Activated CD8-positive, alpha-beta T cell treated with anti-CD3 and anti-CD28 coated beads for 36 hours (primary cell): Measurements from ENCODE around the gene ECE2. TPM values are rescaled to one million over a fixed set of nuclear protein-coding genes. Genes with fewer than 3 reads are reported as not detected.

Experiments used
- ATAC-seq: fragments of 200-7000 bp; cut with Tn5 transposase; one replicate; pipeline ENCODE4 v1.10.0; 2021; ENCODE audit warnings: mild to moderate bottlenecking, moderate library complexity
- CTCF ChIA-PET: fragments of 350-600 bp; sonication (Branson Sonifier 250); formaldehyde crosslinking; loops from one replicate; lab custom pipeline; 2021; ENCODE audit warnings: antibody characterized with exemption; lab: Charles Lee
- POLR2A ChIA-PET: fragments of 350-600 bp; sonication (Branson Sonifier 250); formaldehyde crosslinking; loops from one replicate; lab custom pipeline; 2021; ENCODE audit warnings: antibody characterized with exemption; lab: Charles Lee
- DNase-seq: peaks from one replicate; pipeline ENCODE4 v3.0.0-alpha.2; 2020
- H3K27ac Mint-ChIP-seq: one replicate; pipeline ENCODE4 v1.8.0; 2021; ENCODE audit warnings: mild to moderate bottlenecking, mixed read lengths
- H3K27me3 Mint-ChIP-seq: one replicate; pipeline ENCODE4 v1.8.0; 2021; ENCODE audit warnings: mixed read lengths
- H3K36me3 Mint-ChIP-seq: one replicate; pipeline ENCODE4 v1.8.0; 2021; ENCODE audit warnings: low read depth, mixed read lengths
- H3K4me1 Mint-ChIP-seq: one replicate; pipeline ENCODE4 v1.8.0; 2021; ENCODE audit warnings: low read depth, mixed read lengths
- H3K4me3 Mint-ChIP-seq: one replicate; pipeline ENCODE4 v1.8.0; 2021; ENCODE audit warnings: mild to moderate bottlenecking, moderate library complexity, mixed read lengths
- H3K9me3 Mint-ChIP-seq: one replicate; pipeline ENCODE4 v1.8.0; 2021; ENCODE audit warnings: mixed read lengths
- CTCF ChIP-seq: fragments of 200-600 bp; IDR thresholded peaks from one replicate; pipeline ENCODE4 v1.8.0; 2022; ENCODE audit warnings: antibody characterized with exemption, mild to moderate bottlenecking
- intact Hi-C: fragments of 100-400 bp; cut with micrococcal nuclease; formaldehyde crosslinking; loops from one replicate; pipeline ENCODE4 v1.10.0; 2022
- total RNA-seq, 2 experiments: library from RNA; stranded (reverse); gene quantifications; one replicate each; pipeline ENCODE4 v1.2.3, GENCODE V29; 2021

ECE2 gene
- total RNA-seq: not detected

GRCh38 chr3:184275961-184276910 is at the start of gene ECE2:
TSS of gene ECE2 (plus strand) at chr3:184276022. CDS start at chr3:184276154, 132 bp downstream.
- Mint-ChIP-seq H3K27ac (no peak within 1 kb of the TSS), H3K27me3 (peaks cover 30% of the 10 kb centered on the region)
- no peak for ATAC-seq

GRCh38 chr3:184227481-184227935 is 48.3 kb upstream of the ECE2 start:
- H3K4me1 Mint-ChIP-seq: peaks cover 11% of the 10 kb centered on the region
- ATAC-seq: peak; percentile 64
- CTCF ChIA-PET: interaction anchor here (0.7 to 5.1 kb wide), 44 partner anchors 10 to 368 kb away, joined by 3 to 67 read pairs (median 6); partner anchors contain the start of genes ABCF3, CAMK2N2 and EEF1AKMT4

More at GRCh38 chr3:184275961-184276910, at the start of gene ECE2:
- Mint-ChIP-seq H3K36me3 (no peaks in the 10 kb centered on the region), H3K4me1 (peaks cover 5% of the 10 kb centered on the region), H3K4me3 (no peak within 1 kb of the TSS), H3K9me3 (no peaks in the 10 kb centered on the region)
- TF ChIP-seq CTCF: no peak
- intact Hi-C loops: no loop called here
- ChIA-PET POLR2A (no interaction called here), CTCF (interaction anchor here (1.4 kb wide), 1 partner anchor 13 kb away, joined by 3 read pairs; no protein-coding TSS in a partner anchor)
- no peak for DNase-seq

GRCh38 chr3:184228376-184229137 is 47.3 kb upstream of the ECE2 start:
- peaks cover 37% of the 10 kb centered on the region for H3K27me3 Mint-ChIP-seq
- ChIA-PET POLR2A (interaction anchor here (1.3 to 3.1 kb wide), 3 partner anchors 12 to 21 kb away, joined by 6 to 9 read pairs (median 6); partner anchors contain the start of gene EEF1AKMT4), CTCF (interaction anchor here (0.8 to 5.1 kb wide), 37 partner anchors 9 to 369 kb away, joined by 3 to 67 read pairs (median 10); partner anchors contain the start of genes ABCF3, CAMK2N2, EEF1AKMT4 and PARL)
- intact Hi-C loops: loop anchor here (5.0 kb wide), 1 partner anchor 59 kb away; no protein-coding TSS in a partner anchor
- H3K27ac Mint-ChIP-seq: no peak overlapping the region
- peak overlapping the region; percentile 51 for H3K4me3 Mint-ChIP-seq
- DNase-seq: no peak
- H3K9me3 Mint-ChIP-seq: no peaks in the 10 kb centered on the region
- H3K4me1 Mint-ChIP-seq: peaks cover 11% of the 10 kb centered on the region
- no peak for ATAC-seq
- TF ChIP-seq CTCF: no peak
- H3K36me3 Mint-ChIP-seq: no peaks in the 10 kb centered on the region

More at GRCh38 chr3:184227481-184227935, 48.3 kb upstream of the ECE2 start:
- peaks cover 33% of the 10 kb centered on the region for H3K27me3 Mint-ChIP-seq
- no peak overlapping the region for H3K4me3 Mint-ChIP-seq
- intact Hi-C loops: loop anchor here (5.0 kb wide), 1 partner anchor 60 kb away; no protein-coding TSS in a partner anchor
- POLR2A ChIA-PET: interaction anchor here (0.7 to 3.1 kb wide), 5 partner anchors 13 to 29 kb away, joined by 3 to 9 read pairs (median 6); partner anchors contain the start of gene EEF1AKMT4
- peak; percentile 61 for DNase-seq
- no peaks in the 10 kb centered on the region for H3K9me3 Mint-ChIP-seq
- peak; percentile 97 for TF ChIP-seq CTCF
- no peak overlapping the region for H3K27ac Mint-ChIP-seq
- no peaks in the 10 kb centered on the region for H3K36me3 Mint-ChIP-seq

GRCh38 chr3:184229394-184230080 is 46.3 kb upstream of the ECE2 start, which contains the start of gene VWA5B2:
TSS of gene VWA5B2 (plus strand) at chr3:184229585. CDS start at chr3:184230529, 944 bp downstream.
- TF ChIP-seq CTCF: no peak
- POLR2A ChIA-PET: interaction anchor here (0.6 to 3.1 kb wide), 6 partner anchors 11 to 1162 kb away, joined by 3 to 9 read pairs (median 5); partner anchors contain the start of genes CAMK2N2 and EEF1AKMT4
- peaks cover 11% of the 10 kb centered on the region for H3K4me1 Mint-ChIP-seq
- peaks cover 37% of the 10 kb centered on the region for H3K27me3 Mint-ChIP-seq
- CTCF ChIA-PET: interaction anchor here (0.7 to 5.1 kb wide), 12 partner anchors 13 to 345 kb away, joined by 3 to 67 read pairs (median 14); partner anchors contain the start of genes CAMK2N2, EEF1AKMT4 and PARL
- no peak within 1 kb of the TSS for H3K27ac Mint-ChIP-seq
- peak within 1 kb of the TSS; percentile 54 for H3K4me3 Mint-ChIP-seq
- H3K36me3 Mint-ChIP-seq: no peaks in the 10 kb centered on the region
- peak; percentile 73 for DNase-seq
- intact Hi-C loops: loop anchor here (5.0 kb wide), 1 partner anchor 58 kb away; no protein-coding TSS in a partner anchor
- ATAC-seq: peak; percentile 96
- H3K9me3 Mint-ChIP-seq: no peaks in the 10 kb centered on the region
